Sigmoid colon (tissue), 4 donors: ENCODE results near the gene GCM1.

Experiments
- POLR2A ChIP-seq, 2 donors: fragments of 450-650 bp; IDR thresholded peaks; one replicate each; pipeline ENCODE4 v1.6.1; 2016; ENCODE audit warnings: antibody characterized with exemption in 2 of 2, mild to moderate bottlenecking in 2 of 2, moderate library complexity in 2 of 2
- POLR2AphosphoS5 ChIP-seq, 4 donors: sonication (generic); formaldehyde crosslinking; IDR thresholded peaks; one replicate each; pipeline ENCODE4 v1.6.1; 2017; ENCODE audit warnings: antibody characterized with exemption in 4 of 4
- TF ChIP-seq, protein P1 (sequence below), 4 experiments: fragments of 450-650 bp in 3 of 4; fragments of 200-600 bp in 1 of 4; IDR thresholded peaks; one replicate each; pipeline ENCODE4 v1.5.1; 2016 to 2019; ENCODE audit warnings: antibody characterized with exemption in 4 of 4, mild to moderate bottlenecking in 3 of 4, moderate library complexity in 2 of 4

- no peak for TF ChIP-seq POLR2A (IDR thresholded peaks at IDR 0.05)
- TF ChIP-seq, protein P1, sequence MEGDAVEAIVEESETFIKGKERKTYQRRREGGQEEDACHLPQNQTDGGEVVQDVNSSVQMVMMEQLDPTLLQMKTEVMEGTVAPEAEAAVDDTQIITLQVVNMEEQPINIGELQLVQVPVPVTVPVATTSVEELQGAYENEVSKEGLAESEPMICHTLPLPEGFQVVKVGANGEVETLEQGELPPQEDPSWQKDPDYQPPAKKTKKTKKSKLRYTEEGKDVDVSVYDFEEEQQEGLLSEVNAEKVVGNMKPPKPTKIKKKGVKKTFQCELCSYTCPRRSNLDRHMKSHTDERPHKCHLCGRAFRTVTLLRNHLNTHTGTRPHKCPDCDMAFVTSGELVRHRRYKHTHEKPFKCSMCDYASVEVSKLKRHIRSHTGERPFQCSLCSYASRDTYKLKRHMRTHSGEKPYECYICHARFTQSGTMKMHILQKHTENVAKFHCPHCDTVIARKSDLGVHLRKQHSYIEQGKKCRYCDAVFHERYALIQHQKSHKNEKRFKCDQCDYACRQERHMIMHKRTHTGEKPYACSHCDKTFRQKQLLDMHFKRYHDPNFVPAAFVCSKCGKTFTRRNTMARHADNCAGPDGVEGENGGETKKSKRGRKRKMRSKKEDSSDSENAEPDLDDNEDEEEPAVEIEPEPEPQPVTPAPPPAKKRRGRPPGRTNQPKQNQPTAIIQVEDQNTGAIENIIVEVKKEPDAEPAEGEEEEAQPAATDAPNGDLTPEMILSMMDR (IDR thresholded peaks at IDR 0.05), result no peak
- no peak for TF ChIP-seq POLR2AphosphoS5 (IDR thresholded peaks at IDR 0.05)
Measured at GRCh38 chr6:53133961-53134360, 14.7 kb downstream of the GCM1 start.
